Measurements from ENCODE around the gene METTL9.
"Not testable (repeated sequence)": the region's sequence is repeated elsewhere in the genome, so short reads cannot be mapped to it uniquely, and the experiment has no call there.

The METTL9 gene

DNA sequence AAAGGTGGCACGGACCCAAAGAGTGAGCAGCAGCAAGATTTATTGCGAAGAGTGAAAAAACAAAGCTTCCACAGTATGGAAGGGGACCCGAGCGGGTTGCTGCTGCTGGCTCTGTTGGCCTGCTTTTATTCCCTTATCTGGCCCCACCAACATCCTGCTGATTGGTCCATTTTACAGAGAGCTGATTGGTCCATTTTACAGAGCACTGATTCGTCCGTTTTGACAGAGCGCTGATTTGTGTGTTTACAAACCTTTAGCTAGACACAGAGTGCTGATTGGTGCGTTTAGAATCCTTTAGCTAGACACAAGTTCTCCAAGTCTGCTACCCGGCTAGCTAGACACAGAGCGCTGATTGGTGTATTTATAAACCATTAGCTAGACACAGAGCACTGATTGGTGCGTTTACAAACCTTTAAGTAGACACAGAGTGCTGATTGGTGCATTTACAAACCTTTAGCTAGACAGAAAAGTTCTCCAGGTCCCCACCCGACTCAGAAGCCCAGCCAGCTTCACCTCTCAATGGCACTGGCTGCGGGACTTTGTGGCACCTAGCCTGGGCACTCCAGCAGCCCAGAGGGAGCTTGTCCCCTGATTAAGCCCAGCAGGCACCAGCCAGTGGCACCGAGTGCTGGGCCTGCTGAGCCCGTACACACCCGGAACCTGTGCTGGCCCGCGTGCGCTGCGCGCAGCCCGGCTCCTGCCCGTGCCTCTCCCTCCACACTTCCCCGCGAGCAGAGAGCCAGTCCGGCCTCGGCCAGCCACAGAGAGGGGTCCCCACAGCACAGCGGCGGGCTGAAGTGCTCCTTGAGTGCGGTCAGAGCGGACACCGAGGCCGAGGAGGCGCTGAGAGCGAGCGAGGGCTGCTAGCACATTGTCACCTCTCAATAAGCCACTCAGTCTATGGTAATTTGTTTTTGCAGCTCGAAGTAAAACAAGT, 37.9 kb downstream of the METTL9 start:
- DNase-seq (ENCODE audit: low spot score): no peak

DNA sequence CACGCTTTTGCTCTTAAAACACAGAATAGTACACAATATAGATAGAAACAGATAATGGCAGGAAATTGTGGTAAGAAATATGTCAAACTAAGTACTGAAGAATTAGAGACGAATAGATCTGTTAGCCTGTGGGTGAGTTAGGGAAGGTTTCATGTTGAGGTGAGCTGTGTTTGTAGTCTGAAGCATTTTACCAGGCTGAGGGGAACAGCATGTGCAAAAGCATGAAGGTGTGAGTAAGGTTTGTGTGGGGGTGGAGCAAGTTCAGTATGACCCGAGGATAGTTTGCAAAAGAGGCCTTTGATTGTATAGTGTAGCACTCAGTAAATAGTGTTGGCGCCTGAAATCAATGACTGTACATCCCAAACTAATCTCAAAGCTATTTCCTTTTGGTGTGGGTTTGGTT, 39.2 kb downstream of the METTL9 start:
- peak; percentile 48 for DNase-seq (ENCODE audit: low spot score)

DNA sequence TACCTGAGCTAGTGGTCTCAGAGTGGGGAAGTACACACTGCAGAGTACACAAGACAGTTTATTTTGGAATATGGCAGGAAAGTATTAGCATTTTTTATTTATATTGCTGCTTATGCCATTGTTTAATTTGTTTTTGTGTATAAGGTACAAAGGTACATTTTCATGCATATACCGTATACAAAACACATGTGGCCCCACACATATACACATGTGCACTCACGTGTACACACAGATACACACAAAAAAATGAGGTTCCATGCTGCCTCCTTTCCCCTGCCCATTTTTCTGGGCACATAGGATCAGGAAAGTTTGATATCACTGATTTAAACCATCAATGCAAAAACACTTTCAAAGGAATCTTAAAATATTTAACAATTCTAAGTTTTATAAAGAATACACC, 40.1 kb downstream of the METTL9 start:
- DNase-seq (ENCODE audit: low spot score): no peak

DNA sequence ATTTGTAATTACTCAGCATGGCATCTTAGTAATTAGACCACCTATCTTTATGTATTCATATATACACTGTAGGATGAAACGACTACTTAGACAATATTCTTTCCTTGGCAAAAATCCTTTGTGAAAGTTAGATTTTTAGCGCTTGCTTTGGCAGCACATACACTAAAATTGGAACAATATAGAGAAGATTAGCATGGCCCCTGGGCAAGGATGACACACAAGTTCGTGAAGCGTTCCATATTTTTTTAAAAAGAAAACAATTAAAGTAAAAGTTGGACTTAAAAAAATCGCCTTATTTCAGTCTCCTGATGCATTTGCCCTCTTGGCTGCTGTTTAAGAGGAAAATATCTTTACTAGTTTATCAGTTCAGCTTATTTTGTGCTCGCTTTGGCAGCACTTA, 42.5 kb downstream of the METTL9 start:
- DNase-seq (ENCODE audit: low spot score): no peak

DNA sequence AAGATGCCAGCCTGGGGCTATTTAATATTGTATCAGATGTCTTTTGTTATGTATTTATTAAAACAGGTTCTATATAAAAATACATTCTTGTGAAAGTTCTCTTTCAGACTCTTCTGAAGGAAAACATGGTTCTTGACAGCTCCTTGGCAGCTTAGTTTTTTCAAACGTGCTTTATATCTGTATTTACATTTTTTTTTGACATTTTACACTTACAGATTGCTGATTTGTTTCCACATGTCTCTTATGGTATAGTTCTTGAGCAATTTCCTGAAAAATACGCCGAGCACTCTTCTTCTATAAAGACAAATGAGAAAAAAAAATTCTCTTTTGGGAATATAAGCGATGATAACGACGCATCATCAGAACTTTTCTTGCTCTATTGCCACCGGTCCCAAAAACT, 43.5 kb downstream of the METTL9 start:
- no peak for DNase-seq (ENCODE audit: low spot score)

DNA sequence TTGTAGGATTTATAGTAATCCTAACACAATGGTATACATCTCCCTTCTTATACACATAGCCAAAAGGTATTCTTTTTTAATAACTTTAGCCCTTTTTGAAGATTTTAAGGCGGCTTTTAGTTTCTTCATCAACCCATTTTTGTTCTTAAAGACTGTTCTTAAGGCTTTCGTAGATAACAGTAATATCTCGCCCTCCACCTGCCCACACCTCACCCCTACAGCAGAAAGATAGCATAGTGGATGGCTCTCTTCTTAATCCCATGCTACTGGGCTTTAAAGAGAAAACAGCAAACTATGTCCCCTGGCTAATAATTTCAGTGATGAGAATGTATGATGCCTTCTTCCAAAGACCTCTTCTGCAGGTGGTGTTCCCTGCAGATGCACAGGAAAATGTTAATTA, 44.4 kb downstream of the METTL9 start:
- no peak for DNase-seq (ENCODE audit: low spot score)

DNA sequence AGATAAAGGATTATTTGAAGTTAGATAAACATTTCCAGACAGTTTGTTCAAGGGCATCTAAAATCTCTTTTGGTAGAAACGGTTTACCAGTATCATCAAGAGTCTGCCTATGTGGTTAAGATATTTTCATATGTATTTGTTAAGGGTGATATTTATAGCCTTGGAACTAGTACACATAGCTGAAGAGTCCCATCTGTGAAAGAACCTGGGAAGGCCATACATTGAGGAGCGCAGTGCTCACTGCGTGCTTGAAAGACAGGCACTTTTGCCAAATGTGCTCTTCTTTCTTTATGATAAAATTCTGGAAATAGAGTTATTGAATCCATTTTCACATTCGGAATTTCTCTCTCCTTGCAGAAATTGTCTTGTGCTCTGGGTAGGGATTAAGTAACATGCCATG, 45.3 kb downstream of the METTL9 start:
- no peak for DNase-seq (ENCODE audit: low spot score)

DNA sequence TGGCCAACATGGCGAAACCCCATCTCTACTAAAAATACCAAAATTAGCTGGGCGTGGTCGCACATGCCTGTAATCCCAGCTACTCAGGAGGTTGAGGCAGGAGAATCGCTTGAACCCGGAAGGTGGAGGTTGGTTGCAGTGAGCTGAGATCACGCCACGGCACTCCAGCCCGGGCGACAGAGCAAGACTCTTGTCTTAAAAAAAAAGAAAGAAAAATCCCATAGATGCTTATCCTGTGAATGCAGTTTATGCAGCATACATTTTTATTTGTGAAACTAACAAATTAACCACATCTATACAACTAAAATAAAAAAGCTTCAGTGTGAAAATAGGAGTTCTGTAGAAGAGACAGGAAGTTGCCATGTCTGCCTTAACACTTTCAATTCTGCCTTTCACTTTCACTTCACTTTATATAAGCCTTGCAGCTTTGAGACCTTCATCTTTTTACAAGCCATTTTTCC, 45.9 kb downstream of the METTL9 start:
- no peak for DNase-seq (ENCODE audit: low spot score)

DNA sequence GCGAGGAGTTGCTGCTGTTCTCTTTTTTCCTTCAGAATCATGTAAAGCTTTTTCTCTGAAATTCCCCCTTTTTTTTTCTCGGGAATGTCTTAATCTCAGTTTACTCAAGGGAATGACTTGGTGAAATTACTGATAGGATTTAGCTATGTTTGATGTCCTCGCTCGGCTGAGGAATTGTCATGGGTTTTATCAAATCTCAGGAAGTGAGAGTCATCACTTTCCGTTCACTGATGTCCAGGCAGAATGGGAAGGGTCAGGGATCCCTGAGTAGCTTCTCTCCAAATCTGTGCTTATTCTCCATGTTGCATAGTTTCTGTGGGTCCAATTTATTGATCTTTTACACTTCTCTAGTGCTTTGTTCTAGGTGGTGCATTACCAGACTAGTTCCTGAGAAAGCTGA, 46.7 kb downstream of the METTL9 start:
- peak; percentile 38 for DNase-seq (ENCODE audit: low spot score)

DNA sequence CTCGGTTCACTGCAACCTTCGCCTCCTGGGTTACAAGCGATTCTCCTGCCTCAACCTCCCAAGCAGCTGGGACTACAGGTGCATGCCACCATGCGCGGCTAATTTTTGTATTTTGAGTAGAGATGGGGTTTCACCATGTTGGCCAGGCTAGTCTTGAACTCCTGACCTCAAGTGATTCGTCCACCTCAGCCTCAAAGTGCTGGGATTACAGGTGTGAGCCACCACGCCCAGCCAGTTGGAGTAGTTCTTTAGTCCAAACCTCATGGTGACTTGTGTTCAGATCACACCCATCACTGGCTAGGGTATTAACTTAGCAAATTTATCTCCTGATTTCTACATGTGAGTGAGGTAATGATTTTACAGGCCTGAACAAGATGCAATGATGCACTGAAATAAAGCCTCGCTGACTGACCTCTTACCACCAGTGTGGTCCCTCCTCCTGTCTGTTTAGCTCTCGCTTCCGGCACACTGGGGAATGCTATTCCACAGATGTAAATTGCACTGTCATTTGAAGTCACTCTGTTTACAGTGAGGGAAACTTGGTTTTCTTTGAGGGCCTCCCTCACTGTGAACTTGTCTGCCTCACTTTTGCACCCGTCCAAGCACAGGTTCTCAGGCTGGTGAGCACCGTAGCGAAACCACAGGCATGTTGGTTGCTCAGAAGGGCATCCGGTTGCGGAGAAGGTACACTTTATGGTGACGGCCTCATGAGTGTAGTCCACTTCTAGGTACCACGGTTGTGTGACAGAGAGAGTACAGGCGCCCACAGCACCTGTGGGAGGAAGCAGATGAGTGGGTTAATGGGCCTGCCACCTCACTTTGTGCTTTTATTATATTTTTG, 47.6 kb downstream of the METTL9 start:
- DNase-seq (ENCODE audit: low spot score): no peak

DNA sequence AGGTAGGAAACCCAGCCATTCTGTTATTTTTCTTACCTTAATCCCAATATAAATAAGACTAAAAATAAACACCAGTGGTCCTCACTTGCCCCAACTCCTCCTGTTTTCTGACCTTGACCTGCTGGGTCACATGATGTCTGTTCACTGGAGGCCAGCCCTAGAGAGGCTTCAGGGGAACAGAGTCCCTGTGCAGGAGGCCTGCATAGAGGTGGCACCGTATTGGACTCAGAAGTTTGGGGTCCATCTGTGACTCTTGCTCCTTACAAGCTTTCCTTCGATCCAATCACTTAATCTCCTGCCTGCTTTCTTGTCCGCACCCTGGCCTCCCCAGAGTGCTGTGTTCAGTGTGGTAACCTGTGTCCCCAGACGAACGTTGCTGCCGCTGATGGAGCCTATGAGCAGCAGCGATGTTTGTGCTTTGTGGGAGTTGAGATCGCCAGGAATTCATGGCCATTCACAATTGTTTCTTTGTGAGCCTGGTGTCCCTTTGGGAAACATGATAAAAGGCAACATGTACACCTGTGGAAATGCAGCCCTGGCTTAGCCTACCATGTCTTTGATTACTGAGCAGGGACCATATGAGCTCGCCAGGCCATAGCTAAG, 48.3 kb downstream of the METTL9 start:
- DNase-seq (ENCODE audit: low spot score): no peak

DNA sequence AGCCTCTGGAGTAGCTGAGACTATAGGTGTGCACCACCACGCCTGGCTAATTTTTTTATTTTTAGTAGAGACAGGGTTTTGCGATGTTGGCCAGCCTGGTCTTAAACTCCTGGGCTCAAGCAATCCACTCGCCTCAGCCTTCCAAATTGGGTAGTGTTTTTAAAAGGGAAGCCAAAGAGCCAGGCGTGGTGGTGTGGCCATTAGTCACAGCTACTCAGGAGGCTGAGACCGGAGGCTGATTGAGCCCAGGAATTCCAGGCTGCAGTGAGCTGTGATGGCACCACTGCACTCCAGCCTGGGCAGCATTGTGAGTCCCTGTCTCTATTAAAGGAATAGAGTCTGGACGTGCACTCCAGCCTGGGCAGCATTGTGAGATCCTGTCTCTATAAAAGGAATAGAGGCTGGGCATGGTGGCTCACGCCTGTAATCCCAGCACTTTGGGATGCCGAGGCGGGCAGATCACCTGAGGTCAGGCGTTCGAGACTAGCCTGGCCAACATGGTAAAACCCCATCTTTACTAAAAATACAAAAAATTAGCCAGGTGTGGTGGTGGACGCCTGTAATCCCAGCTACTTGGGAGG, 50.5 kb downstream of the METTL9 start:
- not testable (repeated sequence) for DNase-seq (ENCODE audit: low spot score)

DNA sequence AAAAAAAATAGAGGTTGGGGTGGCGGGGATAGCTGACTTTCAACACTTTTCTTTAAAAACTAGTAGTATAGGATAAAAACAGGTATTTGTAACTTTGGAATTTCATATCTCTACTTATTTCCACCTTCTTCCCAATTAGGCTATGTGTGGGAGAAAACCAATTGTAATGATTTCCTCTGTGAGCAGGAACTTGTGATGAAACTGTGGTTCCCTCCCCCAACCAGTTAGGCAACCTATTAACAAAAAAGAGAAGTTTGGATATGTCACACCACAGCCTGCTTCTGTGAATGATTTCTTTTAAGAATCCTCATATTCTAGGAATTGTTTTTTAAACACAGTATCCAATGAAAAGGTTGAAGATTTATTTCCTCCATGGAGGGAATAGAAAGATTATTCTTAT, 51.1 kb downstream of the METTL9 start:
- no peak for DNase-seq (ENCODE audit: low spot score)

DNA sequence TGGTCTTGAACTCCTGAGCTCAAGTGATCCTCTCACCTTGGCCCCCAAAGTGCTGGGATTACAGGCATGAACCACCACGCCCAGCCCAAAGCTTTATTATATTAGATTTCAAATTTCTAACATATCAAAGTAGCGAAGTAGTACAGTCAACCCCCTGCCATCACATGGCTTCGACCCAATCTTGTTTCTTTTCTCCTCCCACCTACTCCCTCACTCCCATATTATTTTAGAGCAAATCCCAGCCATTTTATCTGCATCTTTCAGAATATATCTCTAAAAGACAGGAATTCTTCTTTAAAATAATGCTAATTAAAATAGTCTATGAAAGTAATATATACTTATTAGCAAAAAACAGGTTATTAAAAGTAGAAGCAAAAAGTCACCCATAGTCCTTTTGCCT, 52.1 kb downstream of the METTL9 start:
- no peak for DNase-seq (ENCODE audit: low spot score)

DNA sequence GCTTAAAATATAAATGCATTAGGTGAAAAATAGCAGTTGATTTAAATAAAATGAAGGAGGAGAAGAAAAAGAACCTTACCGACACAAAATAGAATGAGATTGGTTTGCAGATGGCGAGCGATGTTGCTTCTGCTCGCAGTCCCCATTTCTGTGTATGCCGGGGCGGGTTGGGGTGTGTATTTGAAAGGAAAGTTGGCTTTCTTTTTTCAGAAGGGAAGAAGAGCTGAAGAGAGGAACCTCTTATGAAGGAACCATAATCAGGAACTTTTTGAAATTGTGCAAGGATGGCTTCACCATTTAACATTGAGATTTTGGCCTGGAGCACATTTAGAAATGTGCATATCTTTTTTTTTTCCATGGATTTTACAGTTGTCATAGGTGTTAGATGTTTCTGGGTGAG, 53.1 kb downstream of the METTL9 start, which contains the start of gene IGSF6:
Gene IGSF6, minus strand, starts transcription at position 156 of the 400 bp plus-strand sequence. Its CDS starts 10 bp downstream, at position 146.
- no peak for DNase-seq (ENCODE audit: low spot score)

DNA sequence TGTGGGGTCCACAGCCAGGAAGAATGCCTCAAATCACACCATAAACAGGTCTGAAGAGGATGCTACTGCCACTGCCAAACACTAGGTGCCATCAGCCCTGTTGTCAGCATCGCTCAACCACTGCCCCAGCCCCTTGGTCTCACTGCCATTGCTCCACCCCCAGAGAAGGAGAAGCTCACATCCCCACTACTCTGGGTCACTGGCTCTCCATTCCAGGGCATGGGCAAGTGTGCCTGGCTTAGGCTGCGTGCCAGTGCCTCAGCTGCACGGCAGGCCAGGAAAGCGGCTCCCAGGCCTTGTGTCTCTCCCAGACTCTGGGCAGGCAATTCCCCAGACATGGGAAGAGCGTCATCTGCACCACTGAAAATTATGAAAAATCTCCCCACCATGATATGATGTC, 54.2 kb downstream of the METTL9 start:
- DNase-seq (ENCODE audit: low spot score): no peak

DNA sequence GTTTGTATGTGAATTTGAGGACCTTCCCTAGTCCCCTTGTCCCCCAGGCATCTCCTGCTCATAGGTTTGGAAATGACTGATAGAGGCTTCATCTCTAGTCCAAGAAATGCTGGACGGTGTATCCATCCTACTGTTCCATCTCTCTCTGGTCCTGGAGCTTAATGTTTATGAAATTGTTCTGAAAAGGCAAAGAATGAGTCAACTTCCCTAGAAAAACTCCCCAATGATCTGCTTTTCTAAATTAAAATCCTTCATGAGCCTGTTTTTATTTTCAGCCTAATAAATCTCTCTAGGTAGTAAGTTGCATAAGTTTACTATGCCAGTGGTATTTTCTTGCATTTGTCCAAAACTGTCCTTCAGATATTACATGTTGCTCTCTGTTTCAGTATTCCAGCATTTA, 55.1 kb downstream of the METTL9 start:
- DNase-seq (ENCODE audit: low spot score): no peak

DNA sequence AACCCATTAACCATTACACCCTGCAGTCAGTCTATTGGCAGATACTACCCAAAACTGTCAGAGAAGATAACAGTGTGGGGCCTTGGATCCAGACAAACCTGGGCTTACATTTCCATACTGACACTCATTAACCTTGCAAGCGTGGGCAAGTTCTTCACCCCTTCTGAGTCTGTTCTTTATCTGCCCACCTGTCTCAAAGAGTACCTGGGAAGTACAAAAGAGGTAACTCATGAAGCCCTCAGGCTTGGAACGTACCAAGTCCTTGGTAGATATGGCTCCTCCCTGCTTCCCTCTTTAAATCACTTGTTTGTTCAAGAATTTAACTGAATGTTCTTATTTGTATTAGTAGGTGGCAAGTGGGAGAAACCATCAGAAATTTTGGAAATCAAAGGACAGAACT, 55.5 kb downstream of the METTL9 start:
- no peak for DNase-seq (ENCODE audit: low spot score)

DNA sequence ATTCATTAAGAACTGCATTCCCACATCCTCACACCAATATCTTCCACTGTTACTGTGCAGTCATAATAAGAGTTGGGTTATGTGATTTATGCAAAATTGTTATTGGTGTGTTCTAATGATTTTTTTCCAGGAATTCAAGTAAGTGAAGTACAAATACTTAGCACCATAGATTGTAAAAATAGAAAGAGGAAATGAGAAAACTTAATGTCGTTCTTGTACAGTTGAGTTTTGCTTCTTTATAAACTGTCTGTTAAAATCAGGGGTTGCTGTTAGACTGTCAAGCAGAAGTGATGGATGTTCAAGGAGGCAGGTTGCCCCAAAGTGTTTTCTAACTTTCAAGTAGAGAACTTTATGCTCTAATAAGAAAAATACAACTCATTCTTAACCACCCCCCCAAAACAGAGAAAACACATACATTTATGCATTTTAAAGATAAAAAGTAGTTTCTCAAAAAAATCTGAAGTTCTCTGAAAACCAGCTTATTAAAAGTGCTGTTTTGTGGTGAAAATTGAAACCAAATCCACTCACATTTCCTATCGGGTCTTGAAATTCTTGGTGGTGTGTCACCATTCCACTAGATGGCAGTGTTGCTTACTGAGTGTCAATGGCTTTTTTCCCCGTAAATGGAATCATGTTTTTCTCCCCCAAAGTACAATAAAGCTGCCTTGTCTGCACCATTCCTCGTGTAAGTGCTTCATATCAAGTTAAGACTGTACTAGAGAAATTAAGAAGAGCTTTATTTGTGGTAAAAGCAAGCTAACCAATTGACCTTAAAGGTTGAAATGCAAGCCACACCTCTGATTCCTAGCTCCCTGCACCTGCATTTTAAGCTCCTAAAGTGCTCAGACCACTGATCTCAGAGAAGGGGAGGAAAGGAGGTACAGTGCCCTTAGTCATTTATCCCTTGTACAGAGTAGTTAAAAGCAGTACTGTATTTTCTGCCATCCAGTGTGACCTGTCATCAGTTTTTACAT, 57.7 kb downstream of the METTL9 start:
- peak; percentile 67 for DNase-seq (ENCODE audit: low spot score)

DNA sequence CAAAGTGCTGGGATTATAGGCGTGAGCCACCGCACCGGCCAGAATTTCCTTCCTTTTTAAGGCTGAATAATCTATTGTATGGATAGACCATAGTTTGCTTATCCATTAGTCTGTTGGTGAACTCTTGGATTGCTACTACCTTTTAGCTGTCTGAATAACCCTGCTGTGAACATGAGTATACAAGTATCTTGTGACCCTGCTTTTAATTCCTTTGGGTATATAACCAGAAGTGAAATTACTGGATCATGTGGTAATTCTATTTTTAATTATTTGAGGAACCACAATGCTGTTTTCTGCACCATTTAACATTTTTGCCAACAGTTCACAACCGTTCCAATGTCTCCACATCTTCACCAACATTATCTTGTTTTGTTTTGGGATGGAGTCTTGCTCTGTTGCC, 59.7 kb downstream of the METTL9 start:
- no peak for DNase-seq (ENCODE audit: low spot score)
